Aorta (tissue), 5 donors: ENCODE data around the gene TRPM3. TPM values are rescaled to one million over a fixed set of nuclear protein-coding genes. Genes with fewer than 3 reads are reported as not detected.

Experiments
- ATAC-seq: fragments of 200-7000 bp; cut with Tn5 transposase; one replicate; pipeline ENCODE4 v1.9.1; 2022; ENCODE audit warnings: moderate library complexity; ENCODE audit not compliant: low FRiP score
- DNase-seq, 2 donors: peaks; one replicate each; pipeline ENCODE4 v3.0.0-alpha.2; 2020
- H3K27ac ChIP-seq, 2 donors: one replicate each; pipeline ENCODE4 v1.5.1; 2013; ENCODE audit warnings: low read length in 2 of 2, mild to moderate bottlenecking in 2 of 2, moderate library complexity in 2 of 2, control low read depth in 1 of 2, inconsistent platforms in 1 of 2, low read depth in 1 of 2
- H3K27me3 ChIP-seq, 2 donors: one replicate each; pipeline ENCODE4 v1.6.1; 2013; ENCODE audit warnings: control low read depth in 1 of 2, low read length in 1 of 2, mild to moderate bottlenecking in 1 of 2, moderate library complexity in 1 of 2; ENCODE audit not compliant: insufficient read depth in 2 of 2, control insufficient read depth in 1 of 2
- H3K36me3 ChIP-seq, 2 donors: one replicate each; pipeline ENCODE4 v1.6.1; 2013; ENCODE audit warnings: control low read depth in 1 of 2, low read length in 1 of 2, mild to moderate bottlenecking in 1 of 2; ENCODE audit not compliant: insufficient read depth in 2 of 2, control insufficient read depth in 1 of 2
- H3K4me1 ChIP-seq, 2 donors: one replicate each; pipeline ENCODE4 v1.6.1; 2013; ENCODE audit warnings: low read length in 2 of 2, control low read depth in 1 of 2, mild to moderate bottlenecking in 1 of 2, moderate library complexity in 1 of 2; ENCODE audit not compliant: insufficient read depth in 2 of 2, control insufficient read depth in 1 of 2
- H3K4me3 ChIP-seq, 2 donors: one replicate each; pipeline ENCODE4 v1.5.1; 2013; ENCODE audit warnings: low read length in 2 of 2, control low read depth in 1 of 2, mild to moderate bottlenecking in 1 of 2
- H3K9me3 ChIP-seq: one replicate; pipeline ENCODE4 v1.6.1; 2013; ENCODE audit warnings: mild to moderate bottlenecking, low read length; ENCODE audit not compliant: control insufficient read depth
- WGBS, 2 donors: extraction: QIAGEN DNeasy Blood & Tissue Kit; methylation state at CpG; one replicate each; pipeline ENCODE4 v1.1.7; 2013; 5-methylcytosine and 5-hydroxymethylcytosine counted together
- intact Hi-C, 2 donors: fragments of 100-400 bp; cut with DNase I; formaldehyde crosslinking; loops; one replicate each; pipeline versions ENCODE4 v1.14.2 to v1.15.0; 2022
- polyA plus RNA-seq, 2 donors: library from polyadenylated mRNA; stranded (reverse); fragments of 200-250 nt; gene quantifications; one replicate each; pipeline ENCODE4 v1.2.3, GENCODE V29; 2013
- total RNA-seq, 2 donors: library from RNA; stranded (reverse); fragmentation: NEBNext Ultra II Directional; extraction: Animal tissue kit (Norgen Biotek cat#: 25700); gene quantifications; one replicate each; pipeline ENCODE4 v1.2.1, GENCODE V29; 2021
- donor health status: healthy with polysubstance abuse.
- donor health status: Bipolar disorder and iron deficiency.
- donor health status: DM: no; HTN: no; CAD: no.
- donor health status: DM: no; HTN: no; CAD: no.
- donor health status: DM: yes; HTN: yes; CAD: no.

TRPM3 gene
- total and polyA plus RNA-seq, 4 donors: 0.13 to 5.7 (median 1.7) TPM

GRCh38 chr9:70823284-70823683 lies 298.1 kb downstream of the TRPM3 start:
- 87 to 90% methylated on average over 7 of the region's 7 CpGs for WGBS, 2 donors
- ATAC-seq (no peak), DNase-seq (no peak)
- no peaks in the 10 kb centered on the region for H3K4me1 ChIP-seq
- peaks cover 0 to 1% of the 10 kb centered on the region in 2 donors for H3K36me3 ChIP-seq
- H3K9me3 ChIP-seq: no peaks in the 10 kb centered on the region
- no peak overlapping the region for H3K27ac ChIP-seq
- no peaks in the 10 kb centered on the region for H3K27me3 ChIP-seq
- intact Hi-C loops: no loop called here
- no peak overlapping the region for H3K4me3 ChIP-seq

- H3K9me3 ChIP-seq: no peaks in the 10 kb centered on the region
- H3K36me3 ChIP-seq: no peaks in the 10 kb centered on the region
- WGBS, 2 donors: 95% methylated on average over 3 of the region's 3 CpGs
- H3K27ac ChIP-seq: no peak overlapping the region
- intact Hi-C loops: no loop called here
- H3K27me3 ChIP-seq: no peaks in the 10 kb centered on the region
- no peaks in the 10 kb centered on the region for H3K4me1 ChIP-seq
- DNase-seq (no peak), ATAC-seq (no peak)
- no peak overlapping the region for H3K4me3 ChIP-seq
Observed at GRCh38 chr9:70817311-70817710, 304.1 kb downstream of the TRPM3 start.

- intact Hi-C loops: no loop called here
- no peaks in the 10 kb centered on the region for H3K36me3 ChIP-seq
- ATAC-seq (no peak), DNase-seq (no peak)
- WGBS, 2 donors: 63 to 71% methylated on average over 2 of the region's 2 CpGs
- H3K27ac ChIP-seq: no peak overlapping the region
- no peaks in the 10 kb centered on the region for H3K4me1 ChIP-seq
- no peak overlapping the region for H3K4me3 ChIP-seq
- no peaks in the 10 kb centered on the region for H3K9me3 ChIP-seq
- peaks cover 0 to 1% of the 10 kb centered on the region in 2 donors for H3K27me3 ChIP-seq
Observed at GRCh38 chr9:70816891-70817290, 304.5 kb downstream of the TRPM3 start.

GRCh38 chr9:70816316-70816715 lies 305.1 kb downstream of the TRPM3 start:
- no peaks in the 10 kb centered on the region for H3K36me3 ChIP-seq
- no peak overlapping the region for H3K4me3 ChIP-seq
- peaks cover 0 to 1% of the 10 kb centered on the region in 2 donors for H3K27me3 ChIP-seq
- 90 to 98% methylated on average over 1 of the region's 1 CpG for WGBS, 2 donors
- intact Hi-C loops: no loop called here
- no peak for DNase-seq
- no peaks in the 10 kb centered on the region for H3K9me3 ChIP-seq
- no peak for ATAC-seq
- no peak overlapping the region for H3K27ac ChIP-seq
- H3K4me1 ChIP-seq: no peaks in the 10 kb centered on the region

- no peaks in the 10 kb centered on the region for H3K36me3 ChIP-seq
- H3K27me3 ChIP-seq: peaks cover 0 to 1% of the 10 kb centered on the region in 2 donors
- H3K9me3 ChIP-seq: no peaks in the 10 kb centered on the region
- no peaks in the 10 kb centered on the region for H3K4me1 ChIP-seq
- no peak overlapping the region for H3K27ac ChIP-seq
- intact Hi-C loops: no loop called here
- no peak for ATAC-seq
- 70 to 71% methylated on average over 2 of the region's 2 CpGs for WGBS, 2 donors
- DNase-seq: no peak
- no peak overlapping the region for H3K4me3 ChIP-seq
Observed at GRCh38 chr9:70814597-70814996, 306.8 kb downstream of the TRPM3 start.

- Histone ChIP-seq H3K27ac (no peak overlapping the region), H3K9me3 (no peaks in the 10 kb centered on the region), H3K4me3 (no peak overlapping the region), H3K4me1 (no peaks in the 10 kb centered on the region), H3K36me3 (no peaks in the 10 kb centered on the region), H3K27me3 (peaks cover 0 to 1% of the 10 kb centered on the region in 2 donors)
- ATAC-seq: no peak
- WGBS, 2 donors: 97% methylated on average over 2 of the region's 2 CpGs
- DNase-seq: no peak
- intact Hi-C loops: no loop called here
Observed at GRCh38 chr9:70813141-70813540, 308.3 kb downstream of the TRPM3 start.

- ATAC-seq (no peak), DNase-seq (no peak)
- Histone ChIP-seq H3K27ac (no peak overlapping the region), H3K4me3 (no peak overlapping the region), H3K27me3 (peaks cover 0 to 1% of the 10 kb centered on the region in 2 donors), H3K9me3 (no peaks in the 10 kb centered on the region), H3K4me1 (no peaks in the 10 kb centered on the region), H3K36me3 (no peaks in the 10 kb centered on the region)
- intact Hi-C loops: no loop called here
- 87 to 93% methylated on average over 1 of the region's 1 CpG for WGBS, 2 donors
Observed at GRCh38 chr9:70811638-70812037, 309.8 kb downstream of the TRPM3 start.

GRCh38 chr9:70806875-70807274 lies 314.5 kb downstream of the TRPM3 start:
- Histone ChIP-seq H3K27ac (no peak overlapping the region), H3K4me1 (no peaks in the 10 kb centered on the region), H3K4me3 (no peak overlapping the region), H3K36me3 (no peaks in the 10 kb centered on the region), H3K27me3 (no peaks in the 10 kb centered on the region), H3K9me3 (no peaks in the 10 kb centered on the region)
- ATAC-seq: no peak
- WGBS, 2 donors: 45 to 59% methylated on average over 2 of the region's 2 CpGs
- intact Hi-C loops: no loop called here
- no peak for DNase-seq

- ATAC-seq: no peak
- H3K4me3 ChIP-seq: no peak overlapping the region
- no peaks in the 10 kb centered on the region for H3K36me3 ChIP-seq
- intact Hi-C loops: no loop called here
- H3K27ac ChIP-seq: no peak overlapping the region
- no peaks in the 10 kb centered on the region for H3K4me1 ChIP-seq
- no peak for DNase-seq
- WGBS, 2 donors: 56 to 59% methylated on average over 6 of the region's 6 CpGs
- H3K9me3 ChIP-seq: no peaks in the 10 kb centered on the region
- H3K27me3 ChIP-seq: no peaks in the 10 kb centered on the region
Observed at GRCh38 chr9:70805949-70806348, 315.5 kb downstream of the TRPM3 start.
